Keratinocyte (primary cell): ENCODE measurements around the gene LDLRAD2.

Source experiments
- EZH2 ChIP-seq: IDR thresholded peaks from one replicate; pipeline ENCODE4 v1.6.1; 2012; ENCODE audit warnings: inconsistent platforms, mild to moderate bottlenecking, low read length, moderate library complexity
- TF ChIP-seq, protein P1 (sequence below), 3 experiments: IDR thresholded peaks in 1 of 3; conservative IDR thresholded peaks in 1 of 3; optimal IDR thresholded peaks in 1 of 3; 2 replicates in 2 of 3; 3 replicates in 1 of 3; pipeline versions ENCODE3 to v1.5.1; 2011; ENCODE audit warnings: low read length in 3 of 3, mild to moderate bottlenecking in 3 of 3, moderate library complexity in 2 of 3, control low read depth in 1 of 3, inconsistent platforms in 1 of 3; ENCODE audit not compliant: insufficient read depth in 2 of 3; ENCODE audit errors: extremely low read depth in 1 of 3

- TF ChIP-seq, protein P1, sequence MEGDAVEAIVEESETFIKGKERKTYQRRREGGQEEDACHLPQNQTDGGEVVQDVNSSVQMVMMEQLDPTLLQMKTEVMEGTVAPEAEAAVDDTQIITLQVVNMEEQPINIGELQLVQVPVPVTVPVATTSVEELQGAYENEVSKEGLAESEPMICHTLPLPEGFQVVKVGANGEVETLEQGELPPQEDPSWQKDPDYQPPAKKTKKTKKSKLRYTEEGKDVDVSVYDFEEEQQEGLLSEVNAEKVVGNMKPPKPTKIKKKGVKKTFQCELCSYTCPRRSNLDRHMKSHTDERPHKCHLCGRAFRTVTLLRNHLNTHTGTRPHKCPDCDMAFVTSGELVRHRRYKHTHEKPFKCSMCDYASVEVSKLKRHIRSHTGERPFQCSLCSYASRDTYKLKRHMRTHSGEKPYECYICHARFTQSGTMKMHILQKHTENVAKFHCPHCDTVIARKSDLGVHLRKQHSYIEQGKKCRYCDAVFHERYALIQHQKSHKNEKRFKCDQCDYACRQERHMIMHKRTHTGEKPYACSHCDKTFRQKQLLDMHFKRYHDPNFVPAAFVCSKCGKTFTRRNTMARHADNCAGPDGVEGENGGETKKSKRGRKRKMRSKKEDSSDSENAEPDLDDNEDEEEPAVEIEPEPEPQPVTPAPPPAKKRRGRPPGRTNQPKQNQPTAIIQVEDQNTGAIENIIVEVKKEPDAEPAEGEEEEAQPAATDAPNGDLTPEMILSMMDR (optimal IDR thresholded peaks at IDR 0.05 in 1 of 3, IDR thresholded peaks at IDR 0.05 in 1 of 3, conservative IDR thresholded peaks at IDR 0.05 in 1 of 3; ENCODE audit: extremely low read depth in 1 of 3, insufficient read depth in 2 of 3, low read length in 3 of 3): no peak
- TF ChIP-seq EZH2: no peak
Observed at GRCh38 chr1:21824926-21825325, 12.9 kb downstream of the LDLRAD2 start.
